DMS153 (cell line): Measurements from ENCODE around the gene EPB41L2.
"Not testable (repeated sequence)": the region's sequence is repeated elsewhere in the genome, so short reads cannot be mapped to it uniquely, and the experiment has no call there.

ENCODE experiments used
- DNase-seq: peaks from one replicate; lab custom pipeline; 2025; lab: John Stamatoyannopoulos, UW

EPB41L2 gene

GRCh38 chr6:131036143-131036542 is 26.9 kb downstream of the EPB41L2 start:
- no peak for DNase-seq

DNA sequence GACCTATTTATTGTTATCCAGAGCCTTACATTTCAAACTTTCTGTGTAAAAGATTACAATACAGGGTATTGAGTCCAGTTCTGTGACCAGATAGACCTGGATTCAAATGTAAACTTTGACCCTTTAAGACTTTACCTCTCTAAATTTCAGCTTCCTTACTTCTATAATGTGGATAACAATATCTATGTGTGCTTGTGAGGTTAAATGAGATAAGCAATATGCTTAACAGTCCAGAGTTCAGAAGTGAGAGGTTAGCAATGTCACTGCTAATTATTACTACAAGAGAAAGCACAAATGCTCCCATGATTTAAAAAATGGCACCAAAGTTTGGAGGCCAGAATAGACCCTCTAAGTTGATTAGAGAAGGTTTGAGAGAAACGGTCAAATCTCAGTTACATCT is 27.5 kb downstream of the EPB41L2 start:
- no peak for DNase-seq

DNA sequence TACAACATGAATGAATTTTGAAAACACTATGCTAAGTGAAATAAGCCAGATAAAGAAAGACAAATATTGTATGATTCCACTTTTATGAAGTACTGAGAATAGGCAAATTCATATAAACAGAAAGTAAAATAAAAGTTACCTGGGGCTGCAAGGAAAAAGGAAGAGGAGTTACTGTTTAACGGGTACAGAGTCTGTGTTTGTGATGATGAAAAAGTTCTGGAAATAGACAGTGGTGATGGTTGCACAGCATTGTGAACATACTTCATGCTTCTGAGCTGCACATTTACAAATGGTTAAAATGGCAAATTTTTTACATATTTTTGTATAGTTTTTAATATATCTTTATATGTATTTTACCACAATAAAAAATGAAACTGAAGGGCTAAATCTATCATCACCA is 29.4 kb downstream of the EPB41L2 start:
- DNase-seq = no peak

- DNase-seq = no peak
These were observed 33.3 kb downstream of the EPB41L2 start for GRCh38 chr6:131029626-131030297.

GRCh38 chr6:131027326-131027725 is 35.7 kb downstream of the EPB41L2 start:
- no peak for DNase-seq

DNA sequence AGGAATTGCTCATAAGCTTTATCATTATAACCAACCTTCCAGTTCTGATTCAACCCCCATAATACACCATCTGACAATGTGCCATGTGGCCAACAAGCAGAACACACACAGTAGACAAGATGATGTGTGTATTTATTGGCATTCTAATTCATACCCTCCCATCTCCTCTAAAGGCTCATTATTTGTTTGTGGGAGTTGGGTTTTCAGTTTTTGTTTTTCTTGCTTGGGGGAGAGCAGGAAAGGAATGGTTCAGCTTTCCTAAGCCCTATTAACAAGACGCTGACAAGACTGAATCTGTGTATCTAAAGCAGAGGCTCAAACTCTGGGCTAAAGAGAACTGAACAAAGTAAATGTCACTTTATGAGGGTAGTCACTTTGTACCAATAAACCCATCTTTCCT is 36.8 kb downstream of the EPB41L2 start:
- no peak for DNase-seq

GRCh38 chr6:131024565-131024964 is 38.5 kb downstream of the EPB41L2 start:
- no peak for DNase-seq

- DNase-seq = no peak
These were observed 39.1 kb downstream of the EPB41L2 start for GRCh38 chr6:131023834-131024504.

DNA sequence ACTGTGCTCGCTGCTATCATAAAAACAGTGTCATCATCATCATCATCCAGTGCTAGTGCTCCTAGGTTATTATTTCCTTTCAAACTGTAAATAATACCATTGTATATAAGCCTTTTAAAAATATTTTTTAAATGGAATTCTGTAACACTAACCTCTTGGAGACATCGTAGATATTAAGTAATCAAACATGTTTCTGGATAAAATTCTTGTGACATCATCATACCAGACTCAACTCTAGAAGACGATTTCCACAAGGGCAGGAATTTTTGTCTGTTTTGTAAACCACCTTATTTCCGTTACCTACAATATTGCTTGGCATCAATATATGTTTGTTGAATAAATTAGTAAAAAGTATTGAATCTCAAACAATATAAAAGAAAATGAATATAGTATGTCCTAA is 40.4 kb downstream of the EPB41L2 start:
- DNase-seq = no peak

GRCh38 chr6:131017962-131018361 is 45.1 kb downstream of the EPB41L2 start:
- DNase-seq = no peak

DNA sequence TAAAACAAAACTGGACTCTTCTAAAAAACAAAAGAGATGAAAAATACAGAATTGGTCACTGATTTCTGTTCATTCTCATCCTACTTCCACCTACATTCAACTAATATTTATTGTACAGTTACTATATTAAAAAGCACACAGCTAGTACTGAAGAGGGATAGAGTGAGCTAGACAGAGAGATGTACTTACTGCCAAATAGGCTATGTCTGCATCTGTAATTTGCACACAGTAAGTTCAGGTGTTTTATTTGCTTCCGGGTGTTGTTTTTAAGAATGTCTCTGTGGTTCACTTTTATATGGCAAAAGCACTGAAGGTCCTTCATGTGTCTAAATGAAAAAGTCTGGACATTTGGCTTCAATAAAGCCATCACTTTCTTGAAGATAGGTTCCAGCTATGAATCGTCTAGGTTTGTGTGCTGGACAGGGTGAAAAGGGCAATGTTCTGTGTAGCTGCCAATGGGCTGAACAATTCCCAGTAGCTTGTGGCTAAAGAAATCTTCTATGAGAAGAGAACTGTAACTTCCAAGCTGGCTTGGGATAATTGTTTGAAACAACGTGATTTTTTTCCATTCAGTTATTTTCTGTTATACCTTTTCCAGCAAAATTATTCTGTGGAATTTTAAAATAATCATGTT is 47.3 kb downstream of the EPB41L2 start:
- DNase-seq = no peak

- DNase-seq = no peak
These were observed 47.9 kb downstream of the EPB41L2 start for GRCh38 chr6:131015025-131015591.

- no peak for DNase-seq
These were observed 48.8 kb downstream of the EPB41L2 start for GRCh38 chr6:131014080-131014776.

DNA sequence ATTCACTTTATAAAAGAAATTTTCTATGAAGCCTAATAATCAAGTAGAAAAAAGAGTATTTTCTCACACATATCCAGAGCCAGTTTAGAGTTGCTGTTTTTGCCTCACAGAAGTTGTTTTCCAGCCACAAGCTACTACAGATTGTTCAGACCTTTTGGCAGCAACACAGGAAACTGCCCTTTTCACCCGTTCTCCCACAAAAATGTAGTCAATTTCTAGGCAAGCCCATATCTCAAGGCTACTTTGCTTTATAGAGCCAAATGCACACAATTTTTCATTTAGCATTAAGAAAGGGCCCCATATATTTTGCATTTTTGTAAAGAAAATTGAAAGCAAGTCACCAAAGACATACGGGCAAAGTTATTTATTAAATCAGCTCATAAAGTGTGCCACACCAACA is 49.5 kb downstream of the EPB41L2 start:
- no peak for DNase-seq

DNA sequence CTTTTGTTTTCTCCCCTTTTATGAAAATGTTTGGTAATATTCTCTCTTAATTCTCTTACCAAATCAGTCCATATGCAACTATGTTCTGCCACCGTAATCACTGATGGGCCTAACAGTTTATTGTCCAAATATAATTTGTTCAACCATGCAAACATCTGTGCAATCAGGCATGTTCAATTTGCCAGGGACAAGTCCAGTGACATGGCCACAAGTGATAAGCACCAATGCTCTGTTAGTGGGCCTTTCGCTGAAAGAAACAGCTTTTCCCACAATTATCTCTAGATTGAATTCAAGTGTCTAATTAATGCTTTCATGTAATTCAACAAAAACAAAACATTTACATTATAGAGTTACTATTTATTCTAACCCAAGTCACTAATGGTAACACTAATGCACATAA is 53.3 kb downstream of the EPB41L2 start:
- no peak for DNase-seq

DNA sequence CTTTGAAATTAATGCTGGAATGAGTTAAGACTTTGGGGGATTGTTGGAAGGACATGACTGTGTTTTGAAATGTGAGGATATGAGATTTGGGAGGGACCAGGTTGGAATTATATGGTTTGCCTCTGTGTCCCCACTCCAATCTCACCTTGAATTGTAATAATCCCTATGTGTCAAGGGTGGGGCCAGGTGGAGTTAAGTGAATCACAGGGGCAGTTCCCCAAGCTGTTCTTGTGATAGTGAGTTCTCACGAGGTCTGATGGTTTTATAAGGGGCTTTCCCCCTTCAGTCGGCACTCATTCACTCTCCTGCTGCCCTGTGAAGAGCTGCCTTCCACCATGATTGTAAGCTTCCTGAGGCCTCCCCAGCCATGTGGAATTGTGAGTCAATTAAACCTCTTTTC is 54.1 kb downstream of the EPB41L2 start:
- not testable (repeated sequence) for DNase-seq

- DNase-seq = not testable (repeated sequence)
These were observed 55.1 kb downstream of the EPB41L2 start for GRCh38 chr6:131007964-131008363.

- no peak for DNase-seq
These were observed 55.8 kb downstream of the EPB41L2 start for GRCh38 chr6:131007286-131007685.

DNA sequence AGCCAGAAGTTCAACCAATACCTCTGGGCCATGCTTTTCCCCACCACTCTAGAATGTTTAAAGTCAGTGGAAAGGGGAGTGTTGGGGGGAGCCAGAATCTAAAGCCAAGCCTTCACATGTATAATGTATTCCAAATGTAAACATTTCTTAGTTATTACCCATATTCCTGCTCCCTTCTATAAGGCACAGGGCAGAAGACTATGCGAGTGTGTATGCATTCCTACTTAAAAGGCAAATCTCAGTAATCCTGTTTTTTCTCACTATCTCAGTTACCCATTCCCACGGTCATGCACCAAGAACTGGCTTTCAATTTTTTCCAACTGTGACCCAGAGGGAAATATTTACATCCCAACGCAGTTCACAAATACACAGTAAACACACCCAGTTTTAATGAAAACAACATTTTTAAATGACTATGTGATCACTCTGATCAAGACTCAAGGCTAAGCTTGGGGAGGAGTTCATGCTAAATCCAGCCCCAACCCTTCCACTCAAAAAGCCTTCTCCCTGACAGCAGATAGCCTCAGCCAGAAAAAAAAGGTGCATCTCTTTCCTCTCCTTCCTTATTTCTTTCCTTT is 57.5 kb downstream of the EPB41L2 start:
- no peak for DNase-seq

DNA sequence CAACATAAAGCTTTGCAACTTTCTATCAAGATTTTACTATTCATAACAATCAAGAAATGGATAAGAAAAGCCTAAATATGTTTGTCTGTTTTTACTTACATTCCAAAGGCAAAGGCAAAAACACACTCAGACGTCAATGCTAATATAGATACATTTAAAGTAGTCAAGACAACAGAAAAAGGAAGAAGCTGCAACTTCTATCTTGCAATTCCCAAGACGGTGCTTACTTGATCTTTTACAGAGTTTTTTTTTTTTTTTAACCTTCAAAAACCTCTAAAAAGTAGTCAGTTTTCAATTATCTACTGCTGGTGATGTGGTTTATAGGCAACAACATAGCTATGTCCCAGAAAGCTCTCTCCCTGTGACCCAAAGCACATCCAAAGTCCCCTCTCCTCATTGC is 58.1 kb downstream of the EPB41L2 start:
- DNase-seq = no peak

DNA sequence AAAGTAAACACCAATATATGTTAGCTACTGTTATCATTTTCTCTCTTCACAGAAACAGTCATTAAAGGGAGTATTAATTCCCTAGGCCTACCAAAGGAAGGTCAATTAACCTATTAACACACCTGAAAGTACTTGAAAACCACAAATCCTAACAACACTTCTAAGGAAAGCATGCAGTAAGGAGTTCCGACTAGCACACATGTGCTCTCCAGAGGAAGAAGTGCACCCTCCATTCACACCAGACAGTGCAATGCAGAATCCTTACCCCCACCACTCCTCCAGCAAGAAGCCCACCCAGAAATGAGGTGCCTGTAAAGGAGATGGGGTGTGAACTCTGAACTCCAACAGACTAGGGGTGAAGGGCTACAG is 58.7 kb downstream of the EPB41L2 start:
- DNase-seq = no peak
